Tongue (tissue), 2 donors: Measurements from ENCODE around the gene TEDC1. TPM values are rescaled to one million over a fixed set of nuclear protein-coding genes. Genes with fewer than 3 reads are reported as not detected.
A peak's percentile ranks its signal among the peaks of the same experiment; 100 is the strongest.

Experiments
- DNase-seq: peaks from one replicate; pipeline ENCODE4 v3.0.0-alpha.2; 2015
- total RNA-seq: library from RNA; depleted of rRNA; stranded (reverse); fragments of >200 nt; gene quantifications from one replicate; pipeline ENCODE4 v1.2.3, GENCODE V29; 2014

Gene TEDC1
- 6.4 TPM for total RNA-seq

- peak; percentile 100 for DNase-seq
Observed at GRCh38 chr14:105490572-105491365, at the start of gene TEDC1. TEDC1 (plus strand) TSS chr14:105491246; CDS start chr14:105491376, 130 bp downstream.

GRCh38 chr14:105442125-105442524, 48.9 kb upstream of the TEDC1 start:
- no peak for DNase-seq

GRCh38 chr14:105442834-105443233, 48.2 kb upstream of the TEDC1 start:
- DNase-seq: no peak

- no peak for DNase-seq
Observed at GRCh38 chr14:105444859-105445258, 46.2 kb upstream of the TEDC1 start.

GRCh38 chr14:105445290-105445689, 45.8 kb upstream of the TEDC1 start:
- DNase-seq: no peak

- DNase-seq: no peak
Observed at GRCh38 chr14:105445901-105446845, 44.9 kb upstream of the TEDC1 start.

GRCh38 chr14:105446971-105447370, 44.1 kb upstream of the TEDC1 start:
- no peak for DNase-seq

GRCh38 chr14:105447651-105448640, 43.1 kb upstream of the TEDC1 start:
- peak; percentile 62 for DNase-seq

GRCh38 chr14:105448706-105449111, 42.3 kb upstream of the TEDC1 start:
- peak; percentile 76 for DNase-seq

- no peak for DNase-seq
Observed at GRCh38 chr14:105449276-105450122, 41.5 kb upstream of the TEDC1 start.

- DNase-seq: no peak
Observed at GRCh38 chr14:105450123-105450505, 40.9 kb upstream of the TEDC1 start.

- DNase-seq: no peak
Observed at GRCh38 chr14:105450864-105451720, 40.0 kb upstream of the TEDC1 start.

- DNase-seq: no peak
Observed at GRCh38 chr14:105452963-105453362, 38.1 kb upstream of the TEDC1 start.

- DNase-seq: no peak
Observed at GRCh38 chr14:105453847-105454246, 37.2 kb upstream of the TEDC1 start.

- no peak for DNase-seq
Observed at GRCh38 chr14:105455086-105455640, 35.9 kb upstream of the TEDC1 start.

GRCh38 chr14:105455766-105456660, 35.0 kb upstream of the TEDC1 start:
- no peak for DNase-seq

GRCh38 chr14:105456736-105457617, 34.1 kb upstream of the TEDC1 start:
- DNase-seq: peak; percentile 84
